ENCODE data around the gene BACH2.

The BACH2 gene

DNA sequence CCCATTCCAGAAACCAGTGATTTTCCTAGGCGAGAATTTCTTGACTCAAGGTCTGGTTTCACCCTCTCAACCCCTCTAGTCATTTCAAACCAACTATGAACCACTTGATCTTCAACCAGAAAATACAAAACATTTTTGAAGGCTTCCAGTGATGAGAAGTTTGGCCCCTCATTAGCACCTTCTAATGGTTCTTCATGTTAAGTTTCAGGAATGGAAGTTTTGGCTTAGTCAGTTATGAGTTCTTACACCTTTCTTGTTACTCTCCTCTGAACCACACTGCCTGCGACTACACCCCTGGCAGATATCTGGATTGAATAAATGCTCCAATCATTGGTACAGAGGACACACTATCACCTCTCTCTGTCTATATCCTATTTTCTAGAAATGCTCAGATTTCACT is 335.2 kb downstream of the BACH2 start:
- in situ Hi-C loops (cut with MboI; ENCODE audit: low pct_unique_long_range_greater_than_20kb, low sequenced_read_pairs, unreplicated experiment): no loop called here

DNA sequence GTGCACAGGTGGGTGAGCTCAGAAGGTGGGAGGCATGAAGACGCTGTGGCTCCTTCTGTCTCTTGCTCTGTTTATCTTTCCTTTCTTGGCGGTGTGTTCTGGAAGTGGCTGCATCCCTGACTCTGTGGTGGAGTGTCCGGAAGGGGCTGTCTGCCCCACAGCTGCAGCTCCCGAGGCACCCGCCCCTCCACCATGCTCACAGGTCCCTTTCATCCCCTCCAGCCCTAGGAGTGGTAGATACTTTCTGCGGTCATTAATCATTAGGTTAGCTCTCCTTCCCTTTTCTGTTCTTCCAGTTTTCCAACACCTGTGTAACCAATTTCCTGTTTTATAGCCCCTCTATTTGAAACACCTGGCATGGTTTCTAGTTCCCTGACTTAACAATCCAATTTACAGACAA is 336.8 kb downstream of the BACH2 start:
- DNase-seq (ENCODE audit: low spot score): no peak
- TF ChIP-seq, protein P1, sequence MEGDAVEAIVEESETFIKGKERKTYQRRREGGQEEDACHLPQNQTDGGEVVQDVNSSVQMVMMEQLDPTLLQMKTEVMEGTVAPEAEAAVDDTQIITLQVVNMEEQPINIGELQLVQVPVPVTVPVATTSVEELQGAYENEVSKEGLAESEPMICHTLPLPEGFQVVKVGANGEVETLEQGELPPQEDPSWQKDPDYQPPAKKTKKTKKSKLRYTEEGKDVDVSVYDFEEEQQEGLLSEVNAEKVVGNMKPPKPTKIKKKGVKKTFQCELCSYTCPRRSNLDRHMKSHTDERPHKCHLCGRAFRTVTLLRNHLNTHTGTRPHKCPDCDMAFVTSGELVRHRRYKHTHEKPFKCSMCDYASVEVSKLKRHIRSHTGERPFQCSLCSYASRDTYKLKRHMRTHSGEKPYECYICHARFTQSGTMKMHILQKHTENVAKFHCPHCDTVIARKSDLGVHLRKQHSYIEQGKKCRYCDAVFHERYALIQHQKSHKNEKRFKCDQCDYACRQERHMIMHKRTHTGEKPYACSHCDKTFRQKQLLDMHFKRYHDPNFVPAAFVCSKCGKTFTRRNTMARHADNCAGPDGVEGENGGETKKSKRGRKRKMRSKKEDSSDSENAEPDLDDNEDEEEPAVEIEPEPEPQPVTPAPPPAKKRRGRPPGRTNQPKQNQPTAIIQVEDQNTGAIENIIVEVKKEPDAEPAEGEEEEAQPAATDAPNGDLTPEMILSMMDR (IDR thresholded peaks at IDR 0.05; ENCODE audit: extremely low read depth, insufficient read depth, missing control alignments): no peak
- in situ Hi-C loops (cut with MboI; ENCODE audit: low pct_unique_long_range_greater_than_20kb, low sequenced_read_pairs, unreplicated experiment): no loop called here

More for the DNA sequence above, 335.2 kb downstream of the BACH2 start:
- TF ChIP-seq, protein P1 (IDR thresholded peaks at IDR 0.05; ENCODE audit: extremely low read depth, insufficient read depth, missing control alignments): no peak
- DNase-seq (ENCODE audit: low spot score): no peak

DNA sequence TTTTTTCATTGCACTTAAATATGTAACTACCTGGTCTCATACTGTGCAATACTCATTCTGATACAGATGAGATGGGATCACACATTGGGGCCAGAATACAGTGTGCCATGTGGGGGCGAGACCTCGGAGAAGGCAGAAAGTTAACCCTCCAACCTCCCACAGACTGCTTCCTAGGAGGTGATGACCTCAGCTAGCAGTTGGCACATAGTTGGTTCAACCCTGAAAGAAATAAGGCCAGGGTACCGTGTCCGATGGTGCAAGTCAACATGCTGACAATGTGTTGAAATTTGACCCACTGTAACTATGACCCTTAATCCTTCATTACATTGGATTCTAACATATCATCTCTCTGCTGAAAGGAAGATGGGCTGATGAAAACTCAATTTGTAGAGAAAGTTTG is 340.5 kb downstream of the BACH2 start:
- in situ Hi-C loops (cut with MboI; ENCODE audit: low pct_unique_long_range_greater_than_20kb, low sequenced_read_pairs, unreplicated experiment): no loop called here
- no peak for DNase-seq (ENCODE audit: low spot score)
- TF ChIP-seq, protein P1 (IDR thresholded peaks at IDR 0.05; ENCODE audit: extremely low read depth, insufficient read depth, missing control alignments): no peak

DNA sequence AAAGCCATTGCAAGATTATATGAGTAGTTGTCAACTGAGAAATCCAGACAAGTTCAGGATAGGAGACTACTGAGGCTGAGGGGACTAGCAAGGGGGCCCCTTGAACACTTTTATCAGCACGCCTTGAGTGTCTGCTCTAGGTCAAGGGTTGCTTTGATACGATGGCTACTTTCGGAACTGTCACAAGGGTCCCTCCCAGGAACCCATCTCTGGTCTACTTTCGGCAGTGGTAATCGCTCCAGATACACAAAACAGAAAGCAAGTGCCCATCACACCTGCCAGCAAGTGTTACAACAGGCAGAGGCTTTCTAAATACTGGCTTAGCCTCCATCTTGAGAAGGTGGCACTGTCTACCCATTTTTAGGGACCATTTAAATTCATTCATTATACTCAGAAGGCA is 341.3 kb downstream of the BACH2 start:
- DNase-seq (ENCODE audit: low spot score): no peak
- TF ChIP-seq, protein P1 (IDR thresholded peaks at IDR 0.05; ENCODE audit: extremely low read depth, insufficient read depth, missing control alignments): no peak
- in situ Hi-C loops (cut with MboI; ENCODE audit: low pct_unique_long_range_greater_than_20kb, low sequenced_read_pairs, unreplicated experiment): no loop called here

DNA sequence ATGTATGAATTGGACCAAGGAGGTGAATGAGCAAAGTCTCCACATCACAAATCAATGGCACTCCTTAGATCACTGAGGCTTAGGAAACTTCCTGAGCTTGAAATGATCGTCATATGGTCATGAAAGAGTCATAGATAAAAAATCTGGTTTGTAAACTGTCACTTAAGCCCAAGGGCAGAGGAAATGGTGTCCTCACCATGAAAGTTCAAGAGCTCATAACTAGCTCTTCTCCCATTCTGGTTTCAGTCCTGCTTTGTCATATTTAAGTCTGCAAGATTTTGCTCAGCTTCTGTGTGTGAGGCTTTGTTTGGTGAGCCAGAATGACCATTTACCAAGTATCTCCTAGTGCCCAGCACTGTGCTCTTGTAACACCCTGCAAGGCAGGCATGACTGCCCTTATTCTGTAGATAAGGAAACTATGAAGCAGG is 341.9 kb downstream of the BACH2 start:
- DNase-seq (ENCODE audit: low spot score): no peak
- TF ChIP-seq, protein P1 (IDR thresholded peaks at IDR 0.05; ENCODE audit: extremely low read depth, insufficient read depth, missing control alignments): no peak
- in situ Hi-C loops (cut with MboI; ENCODE audit: low pct_unique_long_range_greater_than_20kb, low sequenced_read_pairs, unreplicated experiment): no loop called here

DNA sequence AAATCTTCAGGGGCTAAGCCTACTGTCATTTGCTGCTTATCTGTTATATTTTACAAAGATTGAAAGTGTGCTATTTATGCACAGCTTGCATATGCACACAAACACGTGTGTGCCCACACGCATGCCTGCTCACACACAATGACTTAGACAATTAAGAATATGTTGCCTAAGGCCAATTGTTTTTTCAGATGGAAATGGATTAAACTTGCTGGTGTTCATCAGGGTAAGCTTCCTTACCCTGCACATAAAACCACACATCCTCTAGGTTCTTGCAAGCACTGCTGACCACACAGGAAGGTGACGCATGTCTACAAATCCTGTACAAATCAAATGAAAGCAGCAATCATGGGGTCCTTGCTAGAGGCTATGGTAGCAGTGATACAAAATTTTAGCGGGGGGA is 344.0 kb downstream of the BACH2 start:
- TF ChIP-seq, protein P1 (IDR thresholded peaks at IDR 0.05; ENCODE audit: extremely low read depth, insufficient read depth, missing control alignments): no peak
- in situ Hi-C loops (cut with MboI; ENCODE audit: low pct_unique_long_range_greater_than_20kb, low sequenced_read_pairs, unreplicated experiment): no loop called here
- no peak for DNase-seq (ENCODE audit: low spot score)

Measured in GM13977 (cell line).